K562 (cell line): Measurements from ENCODE around the gene ACTN3. TPM values are rescaled to one million over a fixed set of nuclear protein-coding genes. Genes with fewer than 3 reads are reported as not detected.

ENCODE experiments used
- ATAC-seq: fragments of 200-7000 bp; cut with Tn5 transposase; 3 replicates; pipeline ENCODE4 v1.9.1; 2020; ENCODE audit warnings: moderate library complexity
- BruUV-seq: library from RNA; stranded (reverse); fragments of 400-500 nt; replicated peaks from 2 replicates; lab custom pipeline; 2021; lab: Mats Ljungman, UMichigan
- CTCF ChIA-PET: fragments of 300-600 bp; formaldehyde crosslinking; extraction: SDS; loops from one replicate; lab custom pipeline; 2021; ENCODE audit warnings: low intra/inter-chr PET ratio; lab: Yijun Ruan, JAX
- POLR2A ChIA-PET: fragments of 300-600, 350-650 bp; sonication (Branson Sonifier 250); formaldehyde crosslinking; extraction: SDS; loops from one replicate; lab custom pipeline; 2021; ENCODE audit warnings: antibody characterized with exemption, inconsistent platforms; lab: Yijun Ruan, JAX
- DNase-seq, 4 experiments: peaks; one replicate each; pipeline versions ENCODE4 v3.0.0 to v3.0.0-alpha.2; 2011 to 2018; ENCODE audit warnings: low spot score in 3 of 4, mixed read lengths in 3 of 4; ENCODE audit errors: extremely low read depth in 1 of 4
- FAIRE-seq: peaks from 2 replicates; lab custom pipeline; 2011; peaks lifted over from hg19 to GRCh38; lab: Jason Lieb, UNC
- H2AFZ ChIP-seq: 2 replicates; pipeline ENCODE4 v1.6.0; 2011; ENCODE audit warnings: low read depth, low read length, control low read depth, inconsistent platforms
- H3K27ac ChIP-seq: fragments of 200-600 bp; 3 replicates; pipeline ENCODE4 v1.8.0; 2011; ENCODE audit warnings: low read depth, mild to moderate bottlenecking, control low read depth, inconsistent platforms, low read length, moderate library complexity, mixed read lengths; ENCODE audit errors: extremely low read depth
- H3K27me3 ChIP-seq, 2 experiments: fragments of 300-600 bp in 1 of 2; 2 replicates in 1 of 2; 3 replicates in 1 of 2; pipeline versions ENCODE4 v1.6.0 to v1.8.0; 2011; ENCODE audit warnings: inconsistent platforms in 2 of 2, low read length in 2 of 2, mild to moderate bottlenecking in 1 of 2, mixed read lengths in 1 of 2, moderate library complexity in 1 of 2; ENCODE audit not compliant: control insufficient read depth in 2 of 2, insufficient read depth in 2 of 2
- H3K36me3 ChIP-seq: fragments of 300-600 bp; 3 replicates; pipeline ENCODE4 v1.8.0; 2011; ENCODE audit warnings: mild to moderate bottlenecking, low read length, inconsistent platforms; ENCODE audit not compliant: control insufficient read depth, insufficient read depth
- H3K4me1 ChIP-seq, 2 experiments: fragments of 200-600 bp in 1 of 2; replicated peaks in 1 of 2; 2 replicates in 1 of 2; 3 replicates in 1 of 2; pipeline versions ENCODE4 v1.5.1 to v1.8.0; 2011; ENCODE audit warnings: inconsistent platforms in 2 of 2, low read length in 2 of 2, mild to moderate bottlenecking in 1 of 2, mixed read lengths in 1 of 2, moderate library complexity in 1 of 2; ENCODE audit not compliant: control insufficient read depth in 2 of 2, insufficient read depth in 2 of 2
- H3K4me2 ChIP-seq: 2 replicates; pipeline ENCODE4 v1.6.1; 2011; ENCODE audit warnings: low read length, control low read depth, inconsistent platforms, mixed read lengths; ENCODE audit not compliant: insufficient read depth
- H3K4me3 ChIP-seq: fragments of 200-600 bp; sonication (generic), shearing (Covaris generic); 2 replicates; pipeline ENCODE4 v1.5.1; 2016; ENCODE audit warnings: control low read depth, inconsistent platforms
- H3K79me2 ChIP-seq: fragments of 200-600 bp; 3 replicates; pipeline ENCODE4 v1.8.0; 2011; ENCODE audit warnings: low read length, inconsistent platforms; ENCODE audit not compliant: control insufficient read depth, insufficient read depth
- H3K9ac ChIP-seq, 2 experiments: 2 replicates each; pipeline versions ENCODE4 v1.6.0 to v1.6.1; 2011; ENCODE audit warnings: low read depth in 2 of 2, low read length in 2 of 2, control low read depth in 1 of 2, inconsistent platforms in 1 of 2, mild to moderate bottlenecking in 1 of 2, mixed read lengths in 1 of 2; ENCODE audit not compliant: insufficient read depth in 1 of 2
- H3K9me1 ChIP-seq: one replicate; pipeline ENCODE4 v1.6.0; 2011; ENCODE audit warnings: inconsistent platforms, mild to moderate bottlenecking, low read length, moderate library complexity; ENCODE audit not compliant: control insufficient read depth, insufficient read depth
- H3K9me3 ChIP-seq: replicated peaks from 2 replicates; pipeline ENCODE4 v1.5.1; 2011; ENCODE audit warnings: low read depth, low read length, inconsistent platforms; ENCODE audit not compliant: control insufficient read depth, insufficient read depth
- H4K20me1 ChIP-seq: replicated peaks from 2 replicates; pipeline ENCODE4 v1.6.1; 2011; ENCODE audit warnings: low read length, inconsistent platforms, mixed read lengths; ENCODE audit not compliant: control insufficient read depth, insufficient read depth
- CBFA2T3 ChIP-seq: fragments of 450-650 bp; IDR thresholded peaks from 2 replicates; pipeline ENCODE4 v1.6.1; 2017
- CREB1 ChIP-seq, 2 experiments: sonication (generic) in 1 of 2; formaldehyde crosslinking in 1 of 2; IDR thresholded peaks; 2 replicates each; pipeline versions ENCODE4 v1.6.1 to v1.8.0; 2012 to 2022; ENCODE audit warnings: inconsistent platforms in 1 of 2, mild to moderate bottlenecking in 1 of 2, missing genetic modification reagents in 1 of 2, moderate library complexity in 1 of 2
- FOXA3 ChIP-seq, 2 experiments: fragments of 450-650 bp in 1 of 2; sonication (generic) in 1 of 2; formaldehyde crosslinking; IDR thresholded peaks in 1 of 2; conservative IDR thresholded peaks in 1 of 2; 2 replicates each; pipeline versions ENCODE4 v1.4.0 to v1.8.0; 2020 to 2022; ENCODE audit warnings: mild to moderate bottlenecking in 2 of 2, missing genetic modification reagents in 1 of 2
- FOXJ2 ChIP-seq: fragments of 200-800 bp; sonication (Bioruptor generic); IDR thresholded peaks from 2 replicates; pipeline ENCODE4 v1.6.1; 2016; ENCODE audit warnings: missing genetic modification characterization, missing compliant biosample characterization
- FOXK2 ChIP-seq, 2 experiments: fragments of 450-650 bp; IDR thresholded peaks in 1 of 2; conservative IDR thresholded peaks in 1 of 2; 2 replicates each; pipeline ENCODE4 v1.6.1; 2016; ENCODE audit warnings: low read depth in 2 of 2, mild to moderate bottlenecking in 1 of 2
- POLR2G ChIP-seq: fragments of 200-400 bp; formaldehyde crosslinking; IDR thresholded peaks from 2 replicates; pipeline ENCODE4 v1.6.1; 2017; ENCODE audit warnings: low read depth, mild to moderate bottlenecking, antibody characterized with exemption, low read length, moderate library complexity
- SMAD4 ChIP-seq: fragments of 250-450 bp; sonication (Bioruptor Pico); conservative IDR thresholded peaks from 2 replicates; pipeline ENCODE4 v1.8.0; 2021; ENCODE audit warnings: inconsistent platforms, mild to moderate bottlenecking, moderate library complexity
- TBL1XR1 ChIP-seq, 2 experiments: IDR thresholded peaks; 2 replicates each; pipeline ENCODE4 v1.6.1; 2012; ENCODE audit warnings: improper control_type of control experiment in 2 of 2, low read length in 2 of 2, mild to moderate bottlenecking in 1 of 2
- TRIM24 ChIP-seq, 2 experiments: fragments of 450-650 bp; IDR thresholded peaks; 2 replicates each; pipeline ENCODE4 v1.6.1; 2016
- U2AF1 ChIP-seq: fragments of 200-400 bp; formaldehyde crosslinking; optimal IDR thresholded peaks from 2 replicates; pipeline ENCODE3; 2017; ENCODE audit warnings: mild to moderate bottlenecking, low read depth, low read length, moderate library complexity
- ZNF347 ChIP-seq: fragments of 450-650 bp; formaldehyde crosslinking; IDR thresholded peaks from 2 replicates; pipeline ENCODE4 v1.4.0; 2020; ENCODE audit warnings: low read depth, mild to moderate bottlenecking, moderate library complexity
- WGBS: fragments of 100-300 bp; shearing (Covaris generic); methylation state at CpG from one replicate; pipeline ENCODE4 v1.1.6; 2016; ENCODE audit warnings: low coverage, mixed read lengths; ENCODE audit not compliant: insufficient coverage; ENCODE audit errors: missing lambda C conversion rate; 5-methylcytosine and 5-hydroxymethylcytosine counted together
- in situ Hi-C: fragments of 300-500 bp; cut with MboI; formaldehyde crosslinking; loops from 4 replicates; pipeline ENCODE4 v1.15.0; 2018; ENCODE audit warnings: inconsistent platforms, mixed read lengths
- intact Hi-C: fragments of 100-400 bp; cut with micrococcal nuclease; formaldehyde crosslinking; loops from 2 replicates; pipeline ENCODE4 v1.14.2; 2022
- polyA plus RNA-seq, 8 experiments: library from polyadenylated mRNA; depleted of rRNA in 4 of 8; stranded (reverse) in 5 of 8; unstranded in 3 of 8; fragments of >200 nt; fragmentation: Nextera tagmentation in 2 of 8; fragmentation: Illumina TruSeq in 1 of 8; extraction: Ambion mirVana in 2 of 8; extraction: Trizol in 1 of 8; gene quantifications; 2 replicates each; pipeline versions ENCODE4 v1.2.1 to v1.2.3, GENCODE V29; 2011 to 2014; ENCODE audit warnings: inconsistent platforms in 1 of 8, missing spikeins in 1 of 8
- total RNA-seq, 7 experiments: library from RNA; depleted of rRNA in 6 of 7; stranded (reverse); fragments of >200 nt in 6 of 7; fragmentation: Illumina TruSeq in 2 of 7; extraction: Trizol in 2 of 7; gene quantifications; 2 replicates each; pipeline versions ENCODE4 v1.2.1 to v1.2.3, GENCODE V29; 2011 to 2021; ENCODE audit warnings: low replicate concordance in 1 of 7

The ACTN3 gene
- total and polyA plus RNA-seq, 9 of the 15 experiments (the other 6 are each of a cell fraction or from before 2014, with no cell fraction given) = not detected

GRCh38 chr11:66531841-66532240 lies 14.9 kb upstream of the ACTN3 start:
- no peak for ATAC-seq
- H3K27ac ChIP-seq = no peak overlapping the region
- H3K36me3 ChIP-seq = no peaks in the 10 kb centered on the region
- no peak for FAIRE-seq
- BruUV-seq = no TSS peak
- peak; percentile 36; the same call in 1 of the 2 replicates for TF ChIP-seq POLR2G
- TF ChIP-seq CBFA2T3 = no peak
- TF ChIP-seq, all 486 proteins: peak for 1
- Histone ChIP-seq H4K20me1 (no peaks in the 10 kb centered on the region), H3K9me3 (no peaks in the 10 kb centered on the region), H3K4me2 (no peak overlapping the region), H3K9ac (peak overlapping the region in 1 of 2 experiments; percentile 47; a peak in 1 of 4 replicates), H3K27me3 (no peaks in the 10 kb centered on the region), H3K9me1 (no peaks in the 10 kb centered on the region), H3K79me2 (no peaks in the 10 kb centered on the region), H2AFZ (no peak overlapping the region), H3K4me1 (peaks cover 0 to 9% of the 10 kb centered on the region in 2 experiments; a peak in 1 of 5 replicates), H3K4me3 (no peak overlapping the region)
- ChIA-PET POLR2A (interaction anchor here (0.6 to 3.0 kb wide), 5 partner anchors 11 to 308 kb away, joined by 3 to 12 read pairs (median 4); partner anchors contain the start of gene ZDHHC24), CTCF (no interaction called here)
- in situ Hi-C loops = no loop called here
- intact Hi-C loops = no loop called here
- DNase-seq = no peak
- 67% methylated on average over 7 of the region's 11 CpGs for WGBS

GRCh38 chr11:66532784-66533183 lies 13.9 kb upstream of the ACTN3 start:
- intact Hi-C loops (no loop called here), in situ Hi-C loops (no loop called here)
- no peak overlapping the region for H3K4me2 ChIP-seq
- H3K9ac ChIP-seq = no peak overlapping the region
- no peak overlapping the region for H2AFZ ChIP-seq
- CTCF ChIA-PET = no interaction called here
- ATAC-seq (no peak), DNase-seq (no peak)
- no peak overlapping the region for H3K4me3 ChIP-seq
- H3K27ac ChIP-seq = no peak overlapping the region
- H4K20me1 ChIP-seq = no peaks in the 10 kb centered on the region
- H3K9me1 ChIP-seq = no peaks in the 10 kb centered on the region
- POLR2A ChIA-PET = interaction anchor here (0.6 to 3.0 kb wide), 6 partner anchors 10 to 307 kb away, joined by 3 to 12 read pairs (median 4); partner anchors contain the start of gene ZDHHC24
- no peaks in the 10 kb centered on the region for H3K27me3 ChIP-seq
- WGBS = 41% methylated on average over 6 of the region's 6 CpGs
- no TSS peak for BruUV-seq
- H3K4me1 ChIP-seq = peaks cover 0 to 9% of the 10 kb centered on the region in 2 experiments; a peak in 1 of 5 replicates
- H3K36me3 ChIP-seq = no peaks in the 10 kb centered on the region
- no peak for TF ChIP-seq SMAD4
- TF ChIP-seq FOXK2 (conservative IDR thresholded peaks at IDR 0.05 in 1 of 2, IDR thresholded peaks at IDR 0.05 in 1 of 2; ENCODE audit: low read depth in 2 of 2) = no peak
- no peak for TF ChIP-seq ZNF347 (CRISPR knock-in tag)
- TF ChIP-seq FOXA3 (CRISPR knock-in tag; conservative IDR thresholded peaks at IDR 0.05 in 1 of 2, IDR thresholded peaks at IDR 0.05 in 1 of 2) = no peak
- no peak for TF ChIP-seq CREB1 (IDR thresholded peaks at IDR 0.05)
- no peak for TF ChIP-seq CREB1 (CRISPR knock-in tag; IDR thresholded peaks at IDR 0.05)
- no peak for TF ChIP-seq TBL1XR1 (IDR thresholded peaks at IDR 0.05; ENCODE audit: low read length in 2 of 2)
- TF ChIP-seq POLR2G = no peak
- TF ChIP-seq TRIM24 (IDR thresholded peaks at IDR 0.05) = no peak
- no peak for TF ChIP-seq FOXJ2 (tag)
- TF ChIP-seq U2AF1 = no peak
- TF ChIP-seq, all 486 proteins: peak for 0
- FAIRE-seq = no peak
- no peaks in the 10 kb centered on the region for H3K79me2 ChIP-seq
- no peaks in the 10 kb centered on the region for H3K9me3 ChIP-seq
